Activated B cell treated with CpG ODN at 0.5 μM for 24 hours (primary cell): Measurements from ENCODE around the gene PADI6. TPM values are rescaled to one million over a fixed set of nuclear protein-coding genes. Genes with fewer than 3 reads are reported as not detected.
A peak's percentile ranks its signal among the peaks of the same experiment; 100 is the strongest.

Experiments used
- ATAC-seq: fragments of 200-7000 bp; cut with Tn5 transposase; one replicate; pipeline ENCODE4 v1.10.0; 2021; ENCODE audit warnings: low read depth, mild to moderate bottlenecking, moderate library complexity
- CTCF ChIA-PET: fragments of 350-600 bp; sonication (Branson Sonifier 250); formaldehyde crosslinking; loops from one replicate; lab custom pipeline; 2021; ENCODE audit warnings: antibody characterized with exemption; lab: Charles Lee
- POLR2A ChIA-PET: fragments of 350-600 bp; sonication (Branson Sonifier 250); formaldehyde crosslinking; loops from one replicate; lab custom pipeline; 2021; ENCODE audit warnings: antibody characterized with exemption; lab: Charles Lee
- DNase-seq: peaks from one replicate; pipeline ENCODE4 v3.0.0; 2022
- H3K27ac Mint-ChIP-seq: one replicate; pipeline ENCODE4 v1.8.0; 2020; ENCODE audit warnings: mixed read lengths
- H3K27me3 Mint-ChIP-seq: one replicate; pipeline ENCODE4 v1.8.0; 2021; ENCODE audit warnings: mixed read lengths
- H3K36me3 Mint-ChIP-seq: one replicate; pipeline ENCODE4 v1.8.0; 2021; ENCODE audit warnings: low read depth, mixed read lengths
- H3K4me1 Mint-ChIP-seq: one replicate; pipeline ENCODE4 v1.8.0; 2021; ENCODE audit warnings: mixed read lengths
- H3K4me3 Mint-ChIP-seq: one replicate; pipeline ENCODE4 v1.8.0; 2020; ENCODE audit warnings: mild to moderate bottlenecking, mixed read lengths
- H3K9me3 Mint-ChIP-seq: one replicate; pipeline ENCODE4 v1.8.0; 2020; ENCODE audit warnings: mixed read lengths
- intact Hi-C: fragments of 100-400 bp; cut with micrococcal nuclease; formaldehyde crosslinking; loops from one replicate; pipeline ENCODE4 v1.15.1; 2024
- total RNA-seq: library from RNA; stranded (reverse); gene quantifications from 2 replicates; pipeline ENCODE4 v1.2.3, GENCODE V29; 2022
- TF ChIP-seq, protein P1 (sequence below): fragments of 200-600 bp; IDR thresholded peaks from one replicate; pipeline ENCODE4 v1.8.0; 2022; ENCODE audit warnings: antibody characterized with exemption, mild to moderate bottlenecking

PADI6 gene
- total RNA-seq, 1 donor from 2014 or later: not detected

DNA sequence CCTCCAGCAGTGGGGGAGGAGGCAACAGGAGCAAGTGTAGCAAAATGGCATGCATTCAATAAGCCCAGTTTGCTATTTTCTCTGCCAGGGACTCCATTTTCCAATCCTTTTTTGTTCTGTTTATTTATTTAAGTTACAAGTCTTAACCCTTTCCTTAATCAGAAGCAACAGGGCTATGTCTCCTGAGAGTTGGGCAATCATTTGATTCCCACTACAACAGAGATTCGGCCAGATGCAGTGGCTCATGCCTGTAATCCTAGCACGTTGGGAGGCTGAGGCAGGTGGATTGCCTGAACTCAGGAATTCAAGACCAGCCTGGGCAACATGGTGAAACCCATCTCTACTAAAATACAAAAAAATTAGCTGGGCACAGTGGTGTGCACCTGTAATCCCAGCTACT is 42.0 kb downstream of the PADI6 start:
- ATAC-seq (no peak), DNase-seq (no peak)
- POLR2A ChIA-PET: no interaction called here
- H3K9me3 Mint-ChIP-seq: no peaks in the 10 kb centered on the region
- intact Hi-C loops: no loop called here
- peaks cover 94% of the 10 kb centered on the region for H3K36me3 Mint-ChIP-seq
- no peak overlapping the region for H3K4me3 Mint-ChIP-seq
- TF ChIP-seq, protein P1, sequence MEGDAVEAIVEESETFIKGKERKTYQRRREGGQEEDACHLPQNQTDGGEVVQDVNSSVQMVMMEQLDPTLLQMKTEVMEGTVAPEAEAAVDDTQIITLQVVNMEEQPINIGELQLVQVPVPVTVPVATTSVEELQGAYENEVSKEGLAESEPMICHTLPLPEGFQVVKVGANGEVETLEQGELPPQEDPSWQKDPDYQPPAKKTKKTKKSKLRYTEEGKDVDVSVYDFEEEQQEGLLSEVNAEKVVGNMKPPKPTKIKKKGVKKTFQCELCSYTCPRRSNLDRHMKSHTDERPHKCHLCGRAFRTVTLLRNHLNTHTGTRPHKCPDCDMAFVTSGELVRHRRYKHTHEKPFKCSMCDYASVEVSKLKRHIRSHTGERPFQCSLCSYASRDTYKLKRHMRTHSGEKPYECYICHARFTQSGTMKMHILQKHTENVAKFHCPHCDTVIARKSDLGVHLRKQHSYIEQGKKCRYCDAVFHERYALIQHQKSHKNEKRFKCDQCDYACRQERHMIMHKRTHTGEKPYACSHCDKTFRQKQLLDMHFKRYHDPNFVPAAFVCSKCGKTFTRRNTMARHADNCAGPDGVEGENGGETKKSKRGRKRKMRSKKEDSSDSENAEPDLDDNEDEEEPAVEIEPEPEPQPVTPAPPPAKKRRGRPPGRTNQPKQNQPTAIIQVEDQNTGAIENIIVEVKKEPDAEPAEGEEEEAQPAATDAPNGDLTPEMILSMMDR: no peak
- H3K4me1 Mint-ChIP-seq: no peaks in the 10 kb centered on the region
- no peaks in the 10 kb centered on the region for H3K27me3 Mint-ChIP-seq
- no peak overlapping the region for H3K27ac Mint-ChIP-seq
- CTCF ChIA-PET: no interaction called here

DNA sequence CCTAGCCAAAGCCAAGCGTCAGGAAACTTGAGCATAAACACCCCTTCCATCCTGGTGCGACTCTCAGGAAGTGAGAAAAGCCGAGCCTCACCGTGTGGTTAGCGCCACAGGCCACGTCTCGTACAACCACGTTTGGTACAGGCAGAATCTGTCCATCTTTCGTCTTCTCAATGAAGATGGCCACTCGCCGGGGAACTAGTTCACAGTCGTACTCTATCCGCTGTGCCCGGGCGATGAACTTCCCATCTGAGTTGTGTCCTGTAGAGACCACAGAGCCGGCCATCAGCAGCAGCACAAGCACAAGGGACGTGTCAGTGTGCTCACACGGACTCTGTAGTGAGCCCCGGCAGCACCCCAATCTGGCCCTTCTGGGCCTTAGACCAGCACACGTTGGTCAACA is 44.4 kb downstream of the PADI6 start:
- ChIA-PET POLR2A (no interaction called here), CTCF (no interaction called here)
- intact Hi-C loops: no loop called here
- no peak overlapping the region for H3K4me3 Mint-ChIP-seq
- H3K27me3 Mint-ChIP-seq: no peaks in the 10 kb centered on the region
- no peaks in the 10 kb centered on the region for H3K9me3 Mint-ChIP-seq
- TF ChIP-seq, protein P1: no peak
- DNase-seq (no peak), ATAC-seq (no peak)
- H3K36me3 Mint-ChIP-seq: peaks cover 94% of the 10 kb centered on the region
- no peaks in the 10 kb centered on the region for H3K4me1 Mint-ChIP-seq
- H3K27ac Mint-ChIP-seq: no peak overlapping the region

DNA sequence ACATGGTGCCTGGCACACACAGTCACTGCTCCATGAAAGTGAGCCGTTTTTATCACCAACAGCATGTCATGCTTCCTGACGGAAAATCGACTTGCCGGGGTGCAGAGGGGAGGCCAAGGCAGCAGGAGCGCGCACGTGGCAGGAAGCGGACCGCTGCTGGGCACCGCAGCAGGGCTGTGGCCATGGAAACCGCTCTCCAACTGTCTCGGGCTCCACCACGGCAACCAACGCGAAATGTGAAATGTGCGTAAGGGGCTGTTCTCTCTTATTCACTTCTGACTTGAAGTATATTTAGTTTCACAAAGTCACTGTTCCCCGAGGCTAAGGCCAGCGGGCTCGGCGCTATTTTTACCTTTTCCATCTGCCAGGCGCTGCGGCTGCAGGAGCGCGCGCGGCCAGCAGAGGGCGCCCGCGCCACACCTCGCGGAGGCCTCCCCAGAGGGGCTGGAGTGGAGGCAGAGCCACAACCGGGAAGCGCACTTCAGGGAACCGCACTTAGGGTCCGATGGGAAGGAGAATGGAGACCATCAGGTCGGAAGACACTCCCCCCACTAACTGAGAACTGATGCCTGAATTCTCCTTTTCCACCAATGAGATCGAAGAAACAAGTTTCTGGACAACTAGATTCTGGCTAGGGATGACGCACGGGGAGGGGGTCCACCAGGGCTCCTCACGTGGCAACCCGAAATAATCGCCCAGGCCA is 47.8 kb downstream of the PADI6 start:
- Mint-ChIP-seq H3K4me3 (no peak overlapping the region), H3K4me1 (no peaks in the 10 kb centered on the region), H3K36me3 (peaks cover 94% of the 10 kb centered on the region), H3K9me3 (no peaks in the 10 kb centered on the region), H3K27me3 (no peaks in the 10 kb centered on the region), H3K27ac (peak overlapping the region; percentile 46)
- TF ChIP-seq, protein P1: peak; percentile 100
- ATAC-seq: peak; percentile 74
- ChIA-PET CTCF (no interaction called here), POLR2A (no interaction called here)
- peak; percentile 75 for DNase-seq
- intact Hi-C loops: loop anchor here (1.0 to 2.0 kb wide), 4 partner anchors 20 to 187 kb away; partner anchors contain the start of gene RCC2

DNA sequence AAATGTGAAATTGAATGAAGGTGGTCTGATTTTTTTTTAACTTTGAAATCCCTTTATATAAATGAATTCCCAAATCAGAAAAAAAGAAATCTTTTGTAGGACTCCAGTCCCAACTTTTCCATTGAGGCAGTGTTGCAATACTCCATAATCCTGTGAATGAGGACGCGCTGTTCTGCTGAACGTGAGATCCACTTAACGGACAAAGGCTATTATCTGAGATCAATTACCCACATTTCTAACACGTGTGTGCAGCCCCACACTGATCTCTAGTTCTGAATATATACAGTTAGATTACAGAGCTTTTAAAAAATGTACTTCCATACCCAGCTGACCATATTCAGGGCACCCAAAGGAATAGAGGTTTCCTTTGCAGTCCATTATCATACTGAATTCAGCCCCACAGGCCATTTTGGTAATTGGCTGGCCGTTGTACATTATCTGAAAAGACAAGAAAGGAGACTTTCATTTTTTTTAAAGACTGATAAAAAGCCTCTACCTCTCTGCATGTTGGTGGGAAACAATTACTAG is 48.5 kb downstream of the PADI6 start:
- no peak overlapping the region for H3K4me3 Mint-ChIP-seq
- DNase-seq (no peak), ATAC-seq (no peak)
- H3K27ac Mint-ChIP-seq: no peak overlapping the region
- ChIA-PET POLR2A (interaction anchor here (0.6 kb wide), 1 partner anchor 15 kb away, joined by 3 read pairs; no protein-coding TSS in a partner anchor), CTCF (interaction anchor here (0.8 to 1.7 kb wide), 2 partner anchors 166 to 186 kb away, joined by 4 read pairs; no protein-coding TSS in a partner anchor)
- TF ChIP-seq, protein P1: no peak
- H3K27me3 Mint-ChIP-seq: no peaks in the 10 kb centered on the region
- H3K9me3 Mint-ChIP-seq: no peaks in the 10 kb centered on the region
- H3K36me3 Mint-ChIP-seq: peaks cover 96% of the 10 kb centered on the region
- H3K4me1 Mint-ChIP-seq: no peaks in the 10 kb centered on the region
- intact Hi-C loops: loop anchor here (1.0 to 2.0 kb wide), 4 partner anchors 19 to 186 kb away; partner anchors contain the start of gene RCC2

DNA sequence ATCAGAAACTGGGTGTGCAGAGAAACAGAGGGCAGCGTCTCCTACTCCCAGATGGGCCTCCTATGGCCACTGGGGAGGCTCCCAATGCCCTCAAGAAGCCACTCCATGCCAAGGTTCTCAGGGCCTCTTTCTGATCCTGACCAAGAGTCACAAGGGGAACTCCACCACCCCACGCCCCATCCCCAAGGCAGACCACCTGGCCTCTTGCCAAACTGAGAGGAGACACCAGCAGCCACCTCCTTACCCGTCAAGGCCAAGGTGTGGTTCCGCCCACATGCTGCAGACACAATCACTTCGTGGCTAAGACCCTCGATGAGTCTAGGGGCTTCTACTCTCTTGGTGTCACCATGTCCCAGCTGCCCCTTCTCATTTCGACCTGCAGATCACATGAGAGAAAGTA is 50.5 kb downstream of the PADI6 start:
- H3K36me3 Mint-ChIP-seq: peaks cover 96% of the 10 kb centered on the region
- no peak overlapping the region for H3K27ac Mint-ChIP-seq
- intact Hi-C loops: no loop called here
- H3K9me3 Mint-ChIP-seq: no peaks in the 10 kb centered on the region
- H3K4me1 Mint-ChIP-seq: no peaks in the 10 kb centered on the region
- POLR2A ChIA-PET: no interaction called here
- no peak for ATAC-seq
- no peaks in the 10 kb centered on the region for H3K27me3 Mint-ChIP-seq
- no peak overlapping the region for H3K4me3 Mint-ChIP-seq
- CTCF ChIA-PET: no interaction called here
- TF ChIP-seq, protein P1: no peak
- DNase-seq: no peak
